Keratinocyte (primary cell): ENCODE data around the gene RHOF. TPM values are rescaled to one million over a fixed set of nuclear protein-coding genes. Genes with fewer than 3 reads are reported as not detected.
"Not testable (repeated sequence)": the region's sequence is repeated elsewhere in the genome, so short reads cannot be mapped to it uniquely, and the experiment has no call there.

Experiments
- DNase-seq: peaks from one replicate; pipeline ENCODE4 v3.0.0-alpha.2; 2011; ENCODE audit warnings: low read depth, missing footprints, low spot score
- FAIRE-seq: peaks from 2 replicates; lab custom pipeline; 2011; peaks lifted over from hg19 to GRCh38; lab: Jason Lieb, UNC
- H2AFZ ChIP-seq: 2 replicates; pipeline ENCODE4 v1.6.0; 2012; ENCODE audit warnings: low read length, control low read depth, inconsistent platforms; ENCODE audit not compliant: control insufficient read depth
- H3K27ac ChIP-seq: 2 replicates; pipeline ENCODE4 v1.5.1; 2011; ENCODE audit warnings: low read length; ENCODE audit not compliant: control insufficient read depth, insufficient read depth
- H3K27me3 ChIP-seq: 3 replicates; pipeline ENCODE4 v1.6.0; 2011; ENCODE audit warnings: low read length; ENCODE audit not compliant: control insufficient read depth, insufficient read depth; ENCODE audit errors: extremely low read depth
- H3K36me3 ChIP-seq, 2 experiments: 2 replicates in 1 of 2; 3 replicates in 1 of 2; pipeline ENCODE4 v1.5.1; 2011; ENCODE audit warnings: low read length in 2 of 2, mild to moderate bottlenecking in 1 of 2; ENCODE audit not compliant: control insufficient read depth in 2 of 2, insufficient read depth in 2 of 2; ENCODE audit errors: extremely low read depth in 1 of 2
- H3K4me1 ChIP-seq: 3 replicates; pipeline ENCODE4 v1.5.1; 2011; ENCODE audit warnings: low read length; ENCODE audit not compliant: control insufficient read depth, insufficient read depth; ENCODE audit errors: extremely low read depth
- H3K4me2 ChIP-seq: 3 replicates; pipeline ENCODE4 v1.6.0; 2011; ENCODE audit warnings: low read depth, low read length; ENCODE audit not compliant: control insufficient read depth, insufficient read depth; ENCODE audit errors: extremely low read depth
- H3K4me3 ChIP-seq, 3 experiments: fragments of 200-600 bp in 1 of 3; sonication (generic) in 1 of 3; 2 replicates in 2 of 3; 3 replicates in 1 of 3; pipeline ENCODE4 v1.5.1; 2011 to 2016; ENCODE audit warnings: low read length in 3 of 3, mild to moderate bottlenecking in 3 of 3, control low read depth in 2 of 3, inconsistent platforms in 1 of 3, low read depth in 1 of 3, mixed read lengths in 1 of 3, mixed run types in 1 of 3, moderate library complexity in 1 of 3; ENCODE audit not compliant: control insufficient read depth in 2 of 3, insufficient read depth in 2 of 3; ENCODE audit errors: extremely low read depth in 1 of 3
- H3K79me2 ChIP-seq: 2 replicates; pipeline ENCODE4 v1.6.0; 2012; ENCODE audit warnings: low read length; ENCODE audit not compliant: control insufficient read depth, insufficient read depth
- H3K9ac ChIP-seq: 3 replicates; pipeline ENCODE4 v1.6.0; 2011; ENCODE audit warnings: low read length; ENCODE audit not compliant: control insufficient read depth, insufficient read depth; ENCODE audit errors: extremely low read depth
- H3K9me1 ChIP-seq: 3 replicates; pipeline ENCODE4 v1.6.0; 2011; ENCODE audit warnings: low read length; ENCODE audit not compliant: control insufficient read depth, insufficient read depth; ENCODE audit errors: extremely low read depth
- H3K9me3 ChIP-seq: 2 replicates; pipeline ENCODE4 v1.5.1; 2012; ENCODE audit warnings: low read depth, low read length; ENCODE audit not compliant: control insufficient read depth
- H4K20me1 ChIP-seq: 3 replicates; pipeline ENCODE4 v1.6.0; 2011; ENCODE audit warnings: low read length; ENCODE audit not compliant: control insufficient read depth, insufficient read depth; ENCODE audit errors: extremely low read depth
- EZH2 ChIP-seq: IDR thresholded peaks from one replicate; pipeline ENCODE4 v1.6.1; 2012; ENCODE audit warnings: inconsistent platforms, mild to moderate bottlenecking, low read length, moderate library complexity
- dilution Hi-C: fragments of 300-500 bp; cut with MboI; formaldehyde crosslinking; loops from one replicate; pipeline ENCODE4 v1.7.0; 2020; ENCODE audit warnings: low sequenced_read_pairs; ENCODE audit not compliant: extremely low pct_ligation_motif_present
- polyA plus RNA-seq, 5 experiments: library from polyadenylated mRNA; depleted of rRNA in 3 of 5; stranded (reverse) in 3 of 5; stranded (forward) in 1 of 5; unstranded in 1 of 5; fragments of >200 nt; gene quantifications; 1 replicate in 1 of 5; 2 replicates in 3 of 5; 3 replicates in 1 of 5; pipeline versions ENCODE4 v1.2.1 to v1.2.3, GENCODE V29; 2011 to 2012; ENCODE audit warnings: missing spikeins in 2 of 5, low read depth in 1 of 5, low replicate concordance in 1 of 5
- TF ChIP-seq, protein P1 (sequence below), 3 experiments: IDR thresholded peaks in 1 of 3; conservative IDR thresholded peaks in 1 of 3; optimal IDR thresholded peaks in 1 of 3; 2 replicates in 2 of 3; 3 replicates in 1 of 3; pipeline versions ENCODE3 to v1.5.1; 2011; ENCODE audit warnings: low read length in 3 of 3, mild to moderate bottlenecking in 3 of 3, moderate library complexity in 2 of 3, control low read depth in 1 of 3, inconsistent platforms in 1 of 3; ENCODE audit not compliant: insufficient read depth in 2 of 3; ENCODE audit errors: extremely low read depth in 1 of 3

RHOF gene
- polyA plus RNA-seq, 1 donor (not counting 4 experiments of a cell fraction or from before 2014, with no cell fraction given), result 2.8 TPM

GRCh38 chr12:121748571-121749265 is 44.8 kb downstream of the RHOF start:
- dilution Hi-C loops, result no loop called here
- no peak overlapping the region for H3K27ac ChIP-seq
- H3K9me1 ChIP-seq, result no peaks in the 10 kb centered on the region
- no peaks in the 10 kb centered on the region for H3K79me2 ChIP-seq
- no peak for FAIRE-seq
- TF ChIP-seq, protein P1, sequence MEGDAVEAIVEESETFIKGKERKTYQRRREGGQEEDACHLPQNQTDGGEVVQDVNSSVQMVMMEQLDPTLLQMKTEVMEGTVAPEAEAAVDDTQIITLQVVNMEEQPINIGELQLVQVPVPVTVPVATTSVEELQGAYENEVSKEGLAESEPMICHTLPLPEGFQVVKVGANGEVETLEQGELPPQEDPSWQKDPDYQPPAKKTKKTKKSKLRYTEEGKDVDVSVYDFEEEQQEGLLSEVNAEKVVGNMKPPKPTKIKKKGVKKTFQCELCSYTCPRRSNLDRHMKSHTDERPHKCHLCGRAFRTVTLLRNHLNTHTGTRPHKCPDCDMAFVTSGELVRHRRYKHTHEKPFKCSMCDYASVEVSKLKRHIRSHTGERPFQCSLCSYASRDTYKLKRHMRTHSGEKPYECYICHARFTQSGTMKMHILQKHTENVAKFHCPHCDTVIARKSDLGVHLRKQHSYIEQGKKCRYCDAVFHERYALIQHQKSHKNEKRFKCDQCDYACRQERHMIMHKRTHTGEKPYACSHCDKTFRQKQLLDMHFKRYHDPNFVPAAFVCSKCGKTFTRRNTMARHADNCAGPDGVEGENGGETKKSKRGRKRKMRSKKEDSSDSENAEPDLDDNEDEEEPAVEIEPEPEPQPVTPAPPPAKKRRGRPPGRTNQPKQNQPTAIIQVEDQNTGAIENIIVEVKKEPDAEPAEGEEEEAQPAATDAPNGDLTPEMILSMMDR (optimal IDR thresholded peaks at IDR 0.05 in 1 of 3, IDR thresholded peaks at IDR 0.05 in 1 of 3, conservative IDR thresholded peaks at IDR 0.05 in 1 of 3; ENCODE audit: extremely low read depth in 1 of 3, insufficient read depth in 2 of 3, low read length in 3 of 3), result no peak
- no peak for TF ChIP-seq EZH2
- no peaks in the 10 kb centered on the region for H3K27me3 ChIP-seq
- no peaks in the 10 kb centered on the region for H3K9me3 ChIP-seq
- peaks cover 12 to 15% of the 10 kb centered on the region in 2 experiments for H3K36me3 ChIP-seq
- no peaks in the 10 kb centered on the region for H3K4me1 ChIP-seq
- H3K4me3 ChIP-seq, result no peak overlapping the region
- no peaks in the 10 kb centered on the region for H4K20me1 ChIP-seq
- H3K4me2 ChIP-seq, result no peak overlapping the region
- H2AFZ ChIP-seq, result no peak overlapping the region
- H3K9ac ChIP-seq, result no peak overlapping the region
- DNase-seq, result no peak

DNA sequence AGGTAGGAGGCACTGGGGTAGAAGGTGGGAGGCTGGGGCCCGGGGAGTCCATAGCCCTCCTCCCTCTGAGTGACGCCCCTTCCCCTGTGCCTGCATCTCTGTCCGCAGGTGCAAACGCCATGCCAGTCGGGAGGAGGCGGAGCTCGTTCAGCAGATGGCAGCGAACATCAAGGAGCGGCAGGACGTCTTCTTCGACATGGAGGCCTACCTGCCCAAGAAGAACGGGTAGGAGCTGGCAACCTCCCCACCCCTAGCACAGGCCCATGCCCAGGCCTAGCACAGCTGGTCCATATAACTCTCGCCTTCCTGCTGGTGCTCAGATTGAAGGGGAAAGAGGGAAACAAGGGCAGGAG is 45.3 kb downstream of the RHOF start:
- Histone ChIP-seq H3K9ac (no peak overlapping the region), H3K9me3 (no peaks in the 10 kb centered on the region), H3K4me3 (no peak overlapping the region), H3K27me3 (no peaks in the 10 kb centered on the region), H3K79me2 (no peaks in the 10 kb centered on the region), H3K4me1 (no peaks in the 10 kb centered on the region), H4K20me1 (no peaks in the 10 kb centered on the region), H3K27ac (no peak overlapping the region), H2AFZ (no peak overlapping the region), H3K36me3 (peaks cover 12 to 17% of the 10 kb centered on the region in 2 experiments), H3K4me2 (no peak overlapping the region), H3K9me1 (peaks cover 3% of the 10 kb centered on the region)
- dilution Hi-C loops, result no loop called here
- TF ChIP-seq EZH2, result no peak
- TF ChIP-seq, protein P1 (optimal IDR thresholded peaks at IDR 0.05 in 1 of 3, IDR thresholded peaks at IDR 0.05 in 1 of 3, conservative IDR thresholded peaks at IDR 0.05 in 1 of 3; ENCODE audit: extremely low read depth in 1 of 3, insufficient read depth in 2 of 3, low read length in 3 of 3), result no peak
- no peak for DNase-seq
- no peak for FAIRE-seq

GRCh38 chr12:121745545-121745944 is 47.9 kb downstream of the RHOF start:
- H3K27me3 ChIP-seq, result not testable (repeated sequence)

More at GRCh38 chr12:121745545-121745944, 47.9 kb downstream of the RHOF start:
- H3K4me3 ChIP-seq, H3K4me2 ChIP-seq, FAIRE-seq, H2AFZ ChIP-seq, H3K4me1 ChIP-seq, DNase-seq, H3K9ac ChIP-seq, dilution Hi-C loops, H3K9me3 ChIP-seq, H4K20me1 ChIP-seq, H3K9me1 ChIP-seq, H3K27ac ChIP-seq, H3K79me2 ChIP-seq: not testable (repeated sequence)
- H3K36me3 ChIP-seq, result peaks cover 5 to 14% of the 10 kb centered on the region in 2 experiments
